Esophagus squamous epithelium (tissue), 4 donors: ENCODE measurements around the gene PCBD1.

ENCODE experiments used
- POLR2A ChIP-seq, 4 donors: fragments of 450-650 bp; IDR thresholded peaks; one replicate each; pipeline ENCODE4 v1.6.1; 2017; ENCODE audit warnings: antibody characterized with exemption in 4 of 4, mild to moderate bottlenecking in 4 of 4, moderate library complexity in 3 of 4
- TF ChIP-seq, protein P1 (sequence below), 6 experiments: fragments of 450-650 bp in 4 of 6; fragments of 200-600 bp in 2 of 6; sonication (generic) in 2 of 6; IDR thresholded peaks; one replicate each; pipeline ENCODE4 v1.5.1; 2016 to 2019; ENCODE audit warnings: antibody characterized with exemption in 6 of 6, mild to moderate bottlenecking in 4 of 6, moderate library complexity in 4 of 6

DNA sequence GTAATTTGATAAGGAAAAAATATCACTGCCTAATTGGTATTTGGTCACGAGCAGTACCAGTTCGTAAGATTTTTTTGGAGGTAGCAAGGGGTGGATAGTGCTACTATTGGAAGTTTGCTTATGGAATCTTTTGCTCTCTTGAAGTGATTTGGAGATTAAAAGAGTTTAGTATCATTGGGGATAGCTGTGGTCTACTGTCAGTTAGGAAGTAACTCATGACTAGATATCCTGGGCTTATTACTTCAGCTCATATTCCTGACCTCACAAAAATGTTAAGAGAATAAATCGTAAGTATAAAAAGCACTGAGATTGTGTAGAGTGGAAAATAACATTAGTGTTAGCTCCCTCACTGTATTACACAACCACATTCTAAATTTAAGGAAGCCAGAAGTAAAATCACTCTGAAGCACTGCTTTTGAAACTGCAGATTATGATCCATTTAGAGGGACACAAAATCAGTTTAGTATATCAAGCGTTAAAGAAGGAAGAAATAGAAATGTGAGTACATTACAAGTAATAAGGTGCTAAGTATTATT is 50.0 kb downstream of the PCBD1 start:
- TF ChIP-seq POLR2A (IDR thresholded peaks at IDR 0.05), result no peak
- TF ChIP-seq, protein P1, sequence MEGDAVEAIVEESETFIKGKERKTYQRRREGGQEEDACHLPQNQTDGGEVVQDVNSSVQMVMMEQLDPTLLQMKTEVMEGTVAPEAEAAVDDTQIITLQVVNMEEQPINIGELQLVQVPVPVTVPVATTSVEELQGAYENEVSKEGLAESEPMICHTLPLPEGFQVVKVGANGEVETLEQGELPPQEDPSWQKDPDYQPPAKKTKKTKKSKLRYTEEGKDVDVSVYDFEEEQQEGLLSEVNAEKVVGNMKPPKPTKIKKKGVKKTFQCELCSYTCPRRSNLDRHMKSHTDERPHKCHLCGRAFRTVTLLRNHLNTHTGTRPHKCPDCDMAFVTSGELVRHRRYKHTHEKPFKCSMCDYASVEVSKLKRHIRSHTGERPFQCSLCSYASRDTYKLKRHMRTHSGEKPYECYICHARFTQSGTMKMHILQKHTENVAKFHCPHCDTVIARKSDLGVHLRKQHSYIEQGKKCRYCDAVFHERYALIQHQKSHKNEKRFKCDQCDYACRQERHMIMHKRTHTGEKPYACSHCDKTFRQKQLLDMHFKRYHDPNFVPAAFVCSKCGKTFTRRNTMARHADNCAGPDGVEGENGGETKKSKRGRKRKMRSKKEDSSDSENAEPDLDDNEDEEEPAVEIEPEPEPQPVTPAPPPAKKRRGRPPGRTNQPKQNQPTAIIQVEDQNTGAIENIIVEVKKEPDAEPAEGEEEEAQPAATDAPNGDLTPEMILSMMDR (IDR thresholded peaks at IDR 0.05), result no peak
